HEK293 (cell line): ENCODE data around the gene DUSP10.

Experiments
- CTCF ChIA-PET: fragments of 350-600 bp; formaldehyde crosslinking; extraction: SDS; loops from one replicate; lab custom pipeline; 2021; ENCODE audit warnings: antibody characterized with exemption; lab: Yijun Ruan, JAX
- POLR2A ChIA-PET: fragments of 300-600 bp; formaldehyde crosslinking; extraction: SDS; loops from one replicate; lab custom pipeline; 2020; ENCODE audit warnings: antibody characterized with exemption, inconsistent platforms; lab: Yijun Ruan, JAX
- H3K27ac ChIP-seq: fragments of 200-500 bp; sonication (Bioruptor generic); 2 replicates; pipeline ENCODE4 v1.5.1; 2014; ENCODE audit warnings: low read depth, low read length, control low read depth, inconsistent platforms; ENCODE audit errors: extremely low read depth
- H3K36me3 ChIP-seq, 2 experiments: fragments of 200-500 bp in 1 of 2; sonication (Bioruptor generic) in 1 of 2; 1 replicate in 1 of 2; 2 replicates in 1 of 2; pipeline ENCODE4 v1.5.1; 2014 to 2017; ENCODE audit warnings: inconsistent platforms in 2 of 2, low read length in 2 of 2; ENCODE audit not compliant: control insufficient read depth in 2 of 2, insufficient read depth in 1 of 2
- H3K4me1 ChIP-seq: fragments of 200-500 bp; sonication (Bioruptor generic); 2 replicates; pipeline ENCODE4 v1.5.1; 2014; ENCODE audit warnings: mild to moderate bottlenecking, low read length, inconsistent platforms; ENCODE audit not compliant: control insufficient read depth, insufficient read depth
- H3K4me3 ChIP-seq: 2 replicates; pipeline ENCODE4 v1.5.1; 2011; ENCODE audit warnings: low read depth, mild to moderate bottlenecking, control low read depth, low read length, moderate library complexity
- H3K9me3 ChIP-seq: fragments of 200-500 bp; sonication (Bioruptor generic); 2 replicates; pipeline ENCODE4 v1.5.1; 2014; ENCODE audit warnings: low read depth, low read length, inconsistent platforms; ENCODE audit not compliant: control insufficient read depth, insufficient read depth
- FEZF1 ChIP-seq: fragments of 450-650 bp; formaldehyde crosslinking; IDR thresholded peaks from 2 replicates; pipeline ENCODE4 v1.5.1; 2016; ENCODE audit warnings: missing biosample characterization, missing genetic modification characterization
- HOXD13 ChIP-seq: sonication (generic); formaldehyde crosslinking; IDR thresholded peaks from 2 replicates; pipeline ENCODE4 v1.8.0; 2022; ENCODE audit warnings: missing genetic modification reagents, borderline replicate concordance
- KLF10 ChIP-seq: fragments of 450-650 bp; IDR thresholded peaks from 2 replicates; pipeline ENCODE4 v1.5.1; 2018; ENCODE audit warnings: missing biosample characterization, mild to moderate bottlenecking, missing genetic modification characterization
- MEIS1 ChIP-seq: sonication (generic); formaldehyde crosslinking; IDR thresholded peaks from 2 replicates; pipeline ENCODE4 v1.8.1; 2022; ENCODE audit warnings: missing genetic modification reagents, mild to moderate bottlenecking, borderline replicate concordance
- PRDM1 ChIP-seq: fragments of 450-650 bp; formaldehyde crosslinking; IDR thresholded peaks from 2 replicates; pipeline ENCODE4; 2016; ENCODE audit warnings: missing biosample characterization, missing genetic modification characterization
- ZEB2 ChIP-seq: fragments of 450-650 bp; formaldehyde crosslinking; IDR thresholded peaks from 2 replicates; pipeline ENCODE4 v1.5.1; 2016; ENCODE audit warnings: missing biosample characterization, missing genetic modification characterization
- ZFP37 ChIP-seq: fragments of 450-650 bp; formaldehyde crosslinking; IDR thresholded peaks from 2 replicates; pipeline ENCODE4 v1.5.1; 2016; ENCODE audit warnings: missing biosample characterization, missing genetic modification characterization
- ZNF112 ChIP-seq: fragments of 450-650 bp; formaldehyde crosslinking; IDR thresholded peaks from 2 replicates; pipeline ENCODE4 v1.5.0; 2017; ENCODE audit warnings: missing biosample characterization, missing genetic modification characterization
- ZNF121 ChIP-seq: fragments of 450-650 bp; formaldehyde crosslinking; IDR thresholded peaks from 2 replicates; pipeline ENCODE4 v1.5.1; 2016; ENCODE audit warnings: missing biosample characterization, missing genetic modification characterization
- ZNF140 ChIP-seq: fragments of 450-650 bp; formaldehyde crosslinking; IDR thresholded peaks from 2 replicates; pipeline ENCODE4 v1.5.1; 2016; ENCODE audit warnings: missing biosample characterization, missing genetic modification characterization
- ZNF155 ChIP-seq: fragments of 450-650 bp; formaldehyde crosslinking; IDR thresholded peaks from 2 replicates; pipeline ENCODE4 v1.5.1; 2016; ENCODE audit warnings: missing biosample characterization, missing genetic modification characterization
- ZNF169 ChIP-seq: fragments of 450-650 bp; formaldehyde crosslinking; IDR thresholded peaks from 2 replicates; pipeline ENCODE4 v1.5.1; 2016; ENCODE audit warnings: missing biosample characterization, missing genetic modification characterization
- ZNF184 ChIP-seq: fragments of 450-650 bp; IDR thresholded peaks from 2 replicates; pipeline ENCODE4 v1.5.1; 2018; ENCODE audit warnings: missing biosample characterization, mild to moderate bottlenecking, missing genetic modification characterization
- ZNF23 ChIP-seq: fragments of 450-650 bp; formaldehyde crosslinking; IDR thresholded peaks from 2 replicates; pipeline ENCODE4 v1.5.1; 2016; ENCODE audit warnings: missing biosample characterization, missing genetic modification characterization, borderline replicate concordance
- ZNF292 ChIP-seq: fragments of 450-650 bp; formaldehyde crosslinking; IDR thresholded peaks from 2 replicates; pipeline ENCODE4 v1.5.1; 2016; ENCODE audit warnings: low read depth, missing biosample characterization, missing genetic modification characterization, borderline replicate concordance
- ZNF302 ChIP-seq: fragments of 450-650 bp; formaldehyde crosslinking; IDR thresholded peaks from 2 replicates; pipeline ENCODE4 v1.5.1; 2016; ENCODE audit warnings: missing biosample characterization, missing genetic modification characterization, low read depth
- ZNF48 ChIP-seq: fragments of 450-650 bp; formaldehyde crosslinking; IDR thresholded peaks from 2 replicates; pipeline ENCODE4 v1.5.1; 2016; ENCODE audit warnings: missing biosample characterization, missing genetic modification characterization
- ZNF560 ChIP-seq: fragments of 450-650 bp; formaldehyde crosslinking; IDR thresholded peaks from 2 replicates; pipeline ENCODE4 v1.5.1; 2017; ENCODE audit warnings: missing biosample characterization, missing genetic modification characterization, borderline replicate concordance
- ZNF585B ChIP-seq: fragments of 450-650 bp; formaldehyde crosslinking; IDR thresholded peaks from 2 replicates; pipeline ENCODE4 v1.5.1; 2016; ENCODE audit warnings: missing biosample characterization, missing genetic modification characterization
- ZNF621 ChIP-seq: fragments of 450-650 bp; formaldehyde crosslinking; IDR thresholded peaks from 2 replicates; pipeline ENCODE4 v1.5.1; 2017; ENCODE audit warnings: missing biosample characterization, missing genetic modification characterization
- ZNF639 ChIP-seq: fragments of 450-650 bp; formaldehyde crosslinking; IDR thresholded peaks from 2 replicates; pipeline ENCODE4 v1.5.1; 2016; ENCODE audit warnings: missing biosample characterization, missing genetic modification characterization
- ZNF830 ChIP-seq: fragments of 450-650 bp; IDR thresholded peaks from 2 replicates; pipeline ENCODE4 v1.5.0; 2018; ENCODE audit warnings: missing biosample characterization, missing genetic modification characterization, low read depth, mild to moderate bottlenecking, moderate library complexity

The DUSP10 gene

GRCh38 chr1:221704306-221704705 lies 37.6 kb downstream of the DUSP10 start (continued):
- TF ChIP-seq ZNF169 (tag by site-specific recombination) = no peak
- no peak for TF ChIP-seq MEIS1 (CRISPR knock-in tag)
- TF ChIP-seq PRDM1 = no peak
- no peak for TF ChIP-seq ZNF585B

GRCh38 chr1:221701570-221702186 lies 40.2 kb downstream of the DUSP10 start:
- H3K27ac ChIP-seq = no peak overlapping the region
- peaks cover 0 to 30% of the 10 kb centered on the region in 2 experiments; a peak in 1 of 3 replicates for H3K36me3 ChIP-seq
- no peak overlapping the region for H3K4me3 ChIP-seq
- POLR2A ChIA-PET = interaction anchor here (0.7 kb wide), 1 partner anchor 56 kb away, joined by 5 read pairs; no protein-coding TSS in a partner anchor
- H3K9me3 ChIP-seq = no peaks in the 10 kb centered on the region
- no peaks in the 10 kb centered on the region for H3K4me1 ChIP-seq
- TF ChIP-seq ZNF140 = no peak
- no peak for TF ChIP-seq ZNF48 (tag by site-specific recombination)
- TF ChIP-seq ZNF184 (tag by site-specific recombination) = no peak
- TF ChIP-seq ZNF155 (tag by site-specific recombination) = no peak
- no peak for TF ChIP-seq ZNF830 (tag by site-specific recombination)
- TF ChIP-seq ZNF121 = no peak
- TF ChIP-seq, all 188 proteins: peak for 0
- CTCF ChIA-PET = interaction anchor here (0.6 kb wide), 1 partner anchor 426 kb away, joined by 3 read pairs; no protein-coding TSS in a partner anchor

- ChIA-PET CTCF (interaction anchor here (0.6 kb wide), 1 partner anchor 427 kb away, joined by 3 read pairs; no protein-coding TSS in a partner anchor), POLR2A (no interaction called here)
- H3K27ac ChIP-seq = no peak overlapping the region
- peaks cover 0 to 28% of the 10 kb centered on the region in 2 experiments; a peak in 1 of 3 replicates for H3K36me3 ChIP-seq
- no peak for TF ChIP-seq ZFP37 (tag by site-specific recombination)
- no peak for TF ChIP-seq ZNF621
- TF ChIP-seq ZNF23 = no peak
- no peak for TF ChIP-seq ZNF169 (tag by site-specific recombination)
- no peak for TF ChIP-seq FEZF1 (tag by site-specific recombination)
- no peak for TF ChIP-seq ZNF292 (tag by site-specific recombination)
- H3K4me3 ChIP-seq = no peak overlapping the region
- H3K9me3 ChIP-seq = no peaks in the 10 kb centered on the region
- H3K4me1 ChIP-seq = no peaks in the 10 kb centered on the region
Observed at GRCh38 chr1:221700948-221701347, 40.9 kb downstream of the DUSP10 start.

GRCh38 chr1:221700536-221700935 lies 41.4 kb downstream of the DUSP10 start:
- ChIA-PET CTCF (no interaction called here), POLR2A (no interaction called here)
- Histone ChIP-seq H3K4me1 (no peaks in the 10 kb centered on the region), H3K9me3 (no peaks in the 10 kb centered on the region), H3K27ac (no peak overlapping the region), H3K4me3 (no peak overlapping the region), H3K36me3 (peaks cover 0 to 24% of the 10 kb centered on the region in 2 experiments; a peak in 1 of 3 replicates)
- TF ChIP-seq HOXD13 (CRISPR knock-in tag) (no peak), ZEB2 (tag by site-specific recombination) (no peak), ZNF112 (tag by site-specific recombination) (no peak), ZNF302 (tag by site-specific recombination) (no peak), ZNF560 (no peak), ZNF639 (tag by site-specific recombination) (no peak), KLF10 (tag by site-specific recombination) (no peak)
